A673 (cell line): Measurements from ENCODE around the gene RLF. TPM values are rescaled to one million over a fixed set of nuclear protein-coding genes. Genes with fewer than 3 reads are reported as not detected.

Experiments
- BruUV-seq: library from RNA; stranded (reverse); fragments of 400-500 nt; replicated peaks from 2 replicates; lab custom pipeline; 2021; lab: Mats Ljungman, UMichigan
- CTCF ChIA-PET: fragments of 300-600 bp; sonication (Branson Sonifier 250); formaldehyde crosslinking; loops from one replicate; lab custom pipeline; 2022; ENCODE audit warnings: antibody characterized with exemption; lab: Charles Lee
- POLR2A ChIA-PET: fragments of 300-600 bp; sonication (Branson Sonifier 250); formaldehyde crosslinking; loops from one replicate; lab custom pipeline; 2022; ENCODE audit warnings: antibody characterized with exemption; ENCODE audit not compliant: low non-redundant PET; lab: Charles Lee
- DNase-seq: peaks from one replicate; pipeline ENCODE4 v3.0.0-alpha.2; 2015; ENCODE audit warnings: low spot score
- H3K27ac ChIP-seq: fragments of 200-600 bp; sonication (generic); 2 replicates; pipeline ENCODE4 v1.5.1; 2016; ENCODE audit warnings: mixed run types, low read depth, mild to moderate bottlenecking, mixed read lengths, antibody characterized with exemption, low read length; ENCODE audit not compliant: poor library complexity, severe bottlenecking
- H3K27me3 ChIP-seq: fragments of 200-600 bp; sonication (generic); replicated peaks from 2 replicates; pipeline ENCODE4 v1.6.1; 2017; ENCODE audit warnings: mixed run types, low read depth, mild to moderate bottlenecking, mixed read lengths, antibody characterized with exemption, low read length; ENCODE audit not compliant: insufficient read depth, poor library complexity
- H3K36me3 ChIP-seq: fragments of 200-600 bp; sonication (generic); 2 replicates; pipeline ENCODE4 v1.6.1; 2016; ENCODE audit warnings: mixed run types, mild to moderate bottlenecking, mixed read lengths, antibody characterized with exemption, low read length; ENCODE audit not compliant: insufficient read depth, poor library complexity, severe bottlenecking
- H3K4me1 ChIP-seq: fragments of 200-600 bp; sonication (generic); 2 replicates; pipeline ENCODE4 v1.6.1; 2017; ENCODE audit warnings: mixed run types, mild to moderate bottlenecking, mixed read lengths, antibody characterized with exemption, low read length; ENCODE audit not compliant: insufficient read depth, poor library complexity, severe bottlenecking
- H3K4me3 ChIP-seq: fragments of 200-600 bp; sonication (generic); 2 replicates; pipeline ENCODE4 v1.5.1; 2016; ENCODE audit warnings: low read depth, mixed run types, mild to moderate bottlenecking, mixed read lengths, low read length; ENCODE audit not compliant: poor library complexity, severe bottlenecking
- H3K9me3 ChIP-seq: fragments of 200-600 bp; sonication (generic); 2 replicates; pipeline ENCODE4 v1.6.1; 2016; ENCODE audit warnings: mixed run types, low read depth, mild to moderate bottlenecking, mixed read lengths, antibody characterized with exemption, low read length; ENCODE audit not compliant: poor library complexity, severe bottlenecking
- EZH2 ChIP-seq: fragments of 200-600 bp; sonication (generic); IDR thresholded peaks from 2 replicates; pipeline ENCODE4 v1.6.1; 2017; ENCODE audit warnings: borderline replicate concordance, low read depth, mild to moderate bottlenecking, mixed read lengths, antibody characterized with exemption, low read length; ENCODE audit not compliant: poor library complexity, severe bottlenecking
- intact Hi-C: fragments of 100-400 bp; cut with micrococcal nuclease; formaldehyde crosslinking; loops from one replicate; pipeline ENCODE4 v1.10.0; 2022; ENCODE audit not compliant: unreplicated experiment
- total RNA-seq: library from RNA; stranded (reverse); gene quantifications from 2 replicates; pipeline ENCODE4 v1.2.3, GENCODE V29; 2021
- TF ChIP-seq, protein P1 (sequence below): fragments of 300-800, 200-600 bp; sonication (generic); conservative IDR thresholded peaks from 2 replicates; pipeline ENCODE4 v1.5.1; 2017; ENCODE audit warnings: low read depth, mild to moderate bottlenecking, antibody characterized with exemption, low read length, moderate library complexity, mixed read lengths

Gene RLF
- total RNA-seq, 1 experiment from 2014 or later, result 18.1 TPM

DNA sequence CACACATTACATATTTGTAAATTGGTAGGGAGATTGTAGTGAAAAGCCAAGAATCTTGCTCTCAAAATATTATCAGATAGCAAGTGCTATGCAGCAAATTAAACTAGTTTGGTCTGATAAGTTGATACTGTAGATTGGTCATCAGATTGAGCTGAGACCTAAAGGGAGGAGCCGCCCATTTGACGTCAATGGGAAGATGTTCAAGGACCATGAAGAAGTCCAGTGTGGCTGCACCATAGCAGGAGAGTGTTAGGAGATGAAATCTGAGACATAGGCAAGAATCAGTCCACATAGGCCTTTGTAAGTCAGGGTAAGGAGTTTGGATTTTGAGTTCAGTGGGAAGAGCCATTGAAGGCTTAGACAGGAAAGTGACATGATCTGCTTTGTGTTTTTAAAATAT is 113.1 kb downstream of the RLF start:
- POLR2A ChIA-PET, result no interaction called here

DNA sequence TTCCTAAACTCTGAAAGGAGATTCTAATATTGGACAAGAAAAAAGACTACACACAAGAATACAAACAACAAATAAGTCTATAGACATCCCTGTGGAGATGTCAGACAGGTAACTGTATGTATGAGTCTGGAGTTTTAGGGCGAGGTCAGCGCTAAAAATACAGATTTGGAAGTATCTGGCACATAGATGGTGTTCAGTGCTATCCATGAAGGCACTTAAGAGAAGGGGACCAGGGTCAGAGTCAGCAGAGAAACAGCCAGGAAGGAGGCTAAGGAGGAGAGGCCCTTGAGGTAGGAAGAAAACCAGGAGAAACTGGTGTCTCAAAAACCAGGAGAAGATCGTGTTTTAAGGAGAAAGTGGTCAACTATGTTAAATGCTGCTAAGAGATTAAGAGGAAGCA is 114.9 kb downstream of the RLF start:
- no TSS peak for BruUV-seq
- no peak for DNase-seq

More for the DNA sequence above, 113.1 kb downstream of the RLF start:
- DNase-seq, result no peak
- Histone ChIP-seq H3K27ac (no peak overlapping the region), H3K36me3 (peaks cover 43% of the 10 kb centered on the region), H3K4me1 (no peaks in the 10 kb centered on the region), H3K4me3 (no peak overlapping the region), H3K9me3 (no peaks in the 10 kb centered on the region), H3K27me3 (no peaks in the 10 kb centered on the region)
- no peak for TF ChIP-seq EZH2
- TF ChIP-seq, protein P1, sequence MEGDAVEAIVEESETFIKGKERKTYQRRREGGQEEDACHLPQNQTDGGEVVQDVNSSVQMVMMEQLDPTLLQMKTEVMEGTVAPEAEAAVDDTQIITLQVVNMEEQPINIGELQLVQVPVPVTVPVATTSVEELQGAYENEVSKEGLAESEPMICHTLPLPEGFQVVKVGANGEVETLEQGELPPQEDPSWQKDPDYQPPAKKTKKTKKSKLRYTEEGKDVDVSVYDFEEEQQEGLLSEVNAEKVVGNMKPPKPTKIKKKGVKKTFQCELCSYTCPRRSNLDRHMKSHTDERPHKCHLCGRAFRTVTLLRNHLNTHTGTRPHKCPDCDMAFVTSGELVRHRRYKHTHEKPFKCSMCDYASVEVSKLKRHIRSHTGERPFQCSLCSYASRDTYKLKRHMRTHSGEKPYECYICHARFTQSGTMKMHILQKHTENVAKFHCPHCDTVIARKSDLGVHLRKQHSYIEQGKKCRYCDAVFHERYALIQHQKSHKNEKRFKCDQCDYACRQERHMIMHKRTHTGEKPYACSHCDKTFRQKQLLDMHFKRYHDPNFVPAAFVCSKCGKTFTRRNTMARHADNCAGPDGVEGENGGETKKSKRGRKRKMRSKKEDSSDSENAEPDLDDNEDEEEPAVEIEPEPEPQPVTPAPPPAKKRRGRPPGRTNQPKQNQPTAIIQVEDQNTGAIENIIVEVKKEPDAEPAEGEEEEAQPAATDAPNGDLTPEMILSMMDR, result no peak
- no TSS peak for BruUV-seq
- CTCF ChIA-PET, result no interaction called here
- intact Hi-C loops, result no loop called here

DNA sequence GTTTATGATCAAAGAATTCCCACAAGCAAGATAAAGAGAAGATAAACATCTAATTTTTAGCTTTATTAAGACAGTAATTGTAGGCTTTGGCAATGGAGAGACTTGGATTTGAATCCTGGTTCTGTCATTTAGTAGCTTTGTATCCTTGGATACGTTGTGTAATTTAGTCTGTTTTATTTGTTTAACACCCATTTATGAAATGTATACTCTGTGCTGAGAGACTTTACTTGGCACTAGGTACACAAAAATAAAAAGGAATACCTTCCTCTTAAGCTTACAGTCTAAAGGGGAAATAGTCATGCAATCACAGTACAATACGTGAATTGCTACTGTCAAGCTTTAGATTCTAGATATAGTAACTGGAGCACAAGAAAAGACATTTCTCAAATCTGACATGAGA is 120.7 kb downstream of the RLF start:
- no TSS peak for BruUV-seq
- ChIA-PET POLR2A (interaction anchor here (0.5 to 0.6 kb wide), 2 partner anchors 106 to 1367 kb away, joined by 3 to 6 read pairs; no protein-coding TSS in a partner anchor), CTCF (interaction anchor here (1.0 kb wide), 1 partner anchor 33 kb away, joined by 3 read pairs; no protein-coding TSS in a partner anchor)
- Histone ChIP-seq H3K27me3 (no peaks in the 10 kb centered on the region), H3K27ac (no peak overlapping the region), H3K4me3 (no peak overlapping the region), H3K9me3 (no peaks in the 10 kb centered on the region), H3K4me1 (no peaks in the 10 kb centered on the region), H3K36me3 (peaks cover 18% of the 10 kb centered on the region)
- DNase-seq, result no peak
- TF ChIP-seq, protein P1, result no peak
- TF ChIP-seq EZH2, result no peak
- intact Hi-C loops, result no loop called here

More for the DNA sequence above, 114.9 kb downstream of the RLF start:
- Histone ChIP-seq H3K36me3 (peaks cover 26% of the 10 kb centered on the region), H3K9me3 (no peaks in the 10 kb centered on the region), H3K27ac (no peak overlapping the region), H3K4me1 (no peaks in the 10 kb centered on the region), H3K27me3 (no peaks in the 10 kb centered on the region), H3K4me3 (no peak overlapping the region)
- intact Hi-C loops, result no loop called here
- TF ChIP-seq, protein P1, result no peak
- TF ChIP-seq EZH2, result no peak
- ChIA-PET POLR2A (no interaction called here), CTCF (no interaction called here)

Other genes with a start within 250 kb of the RLF start
- gene MFSD2A, start 206.2 kb upstream of the RLF start, total RNA-seq, result 6.8 and 7.4 TPM in 2 replicates
- gene CAP1, start 120.7 kb upstream of the RLF start, total RNA-seq, result 266 and 285 TPM in 2 replicates
- gene PPT1, start 64.1 kb upstream of the RLF start, total RNA-seq, result 65.7 and 76.3 TPM in 2 replicates
- not detected in 2 replicates for gene TMCO2, start 86.5 kb downstream of the RLF start, total RNA-seq
- 57.5 and 72.1 TPM in 2 replicates for gene ZMPSTE24, start 96.8 kb downstream of the RLF start, total RNA-seq
- gene COL9A2, start 155.9 kb downstream of the RLF start, total RNA-seq, result 5.2 and 5.9 TPM in 2 replicates
- gene SMAP2, start 212.3 kb downstream of the RLF start, total RNA-seq, result 52.0 and 58.5 TPM in 2 replicates